Astrocyte of the cerebellum (primary cell): ENCODE data around the gene AMZ1.

Source experiments
- DNase-seq: peaks from one replicate; pipeline ENCODE4 v3.0.0-alpha.2; 2011; ENCODE audit warnings: low read depth
- H3K4me3 ChIP-seq: 2 replicates; pipeline ENCODE4 v1.5.1; 2011; ENCODE audit warnings: mild to moderate bottlenecking, low read depth, low read length, moderate library complexity
- in situ Hi-C: cut with HindIII; loops from 2 replicates; pipeline ENCODE4 v1.10.0; 2017; ENCODE audit warnings: low sequenced_read_pairs
- TF ChIP-seq, protein P1 (sequence below): IDR thresholded peaks from 2 replicates; pipeline ENCODE4 v1.5.1; 2012; ENCODE audit warnings: low read length, low read depth, moderate library complexity, mild to moderate bottlenecking; ENCODE audit errors: missing control alignments

AMZ1 gene

DNA sequence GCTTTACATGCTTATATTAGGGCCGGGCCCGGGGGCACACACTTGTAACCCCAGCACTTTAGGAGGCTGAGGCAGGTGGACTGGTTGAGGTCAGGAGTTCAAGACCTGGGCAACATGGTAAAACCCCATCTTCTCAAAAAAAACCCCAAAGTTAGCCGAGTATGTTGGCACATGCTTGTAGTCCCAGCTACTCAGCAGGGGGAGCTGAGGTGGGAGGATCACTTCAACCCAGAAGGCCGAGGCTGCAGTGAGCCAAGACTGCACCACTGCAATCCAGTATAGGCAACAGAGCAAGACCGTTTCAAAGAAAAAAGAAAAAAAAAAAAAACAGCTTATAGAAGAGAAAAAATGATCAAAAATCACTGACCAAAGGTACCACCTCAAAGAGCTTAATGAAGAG is 63.1 kb downstream of the AMZ1 start:
- in situ Hi-C loops, result no loop called here
- no peak overlapping the region for H3K4me3 ChIP-seq
- no peak for DNase-seq
- TF ChIP-seq, protein P1, sequence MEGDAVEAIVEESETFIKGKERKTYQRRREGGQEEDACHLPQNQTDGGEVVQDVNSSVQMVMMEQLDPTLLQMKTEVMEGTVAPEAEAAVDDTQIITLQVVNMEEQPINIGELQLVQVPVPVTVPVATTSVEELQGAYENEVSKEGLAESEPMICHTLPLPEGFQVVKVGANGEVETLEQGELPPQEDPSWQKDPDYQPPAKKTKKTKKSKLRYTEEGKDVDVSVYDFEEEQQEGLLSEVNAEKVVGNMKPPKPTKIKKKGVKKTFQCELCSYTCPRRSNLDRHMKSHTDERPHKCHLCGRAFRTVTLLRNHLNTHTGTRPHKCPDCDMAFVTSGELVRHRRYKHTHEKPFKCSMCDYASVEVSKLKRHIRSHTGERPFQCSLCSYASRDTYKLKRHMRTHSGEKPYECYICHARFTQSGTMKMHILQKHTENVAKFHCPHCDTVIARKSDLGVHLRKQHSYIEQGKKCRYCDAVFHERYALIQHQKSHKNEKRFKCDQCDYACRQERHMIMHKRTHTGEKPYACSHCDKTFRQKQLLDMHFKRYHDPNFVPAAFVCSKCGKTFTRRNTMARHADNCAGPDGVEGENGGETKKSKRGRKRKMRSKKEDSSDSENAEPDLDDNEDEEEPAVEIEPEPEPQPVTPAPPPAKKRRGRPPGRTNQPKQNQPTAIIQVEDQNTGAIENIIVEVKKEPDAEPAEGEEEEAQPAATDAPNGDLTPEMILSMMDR, result no peak

DNA sequence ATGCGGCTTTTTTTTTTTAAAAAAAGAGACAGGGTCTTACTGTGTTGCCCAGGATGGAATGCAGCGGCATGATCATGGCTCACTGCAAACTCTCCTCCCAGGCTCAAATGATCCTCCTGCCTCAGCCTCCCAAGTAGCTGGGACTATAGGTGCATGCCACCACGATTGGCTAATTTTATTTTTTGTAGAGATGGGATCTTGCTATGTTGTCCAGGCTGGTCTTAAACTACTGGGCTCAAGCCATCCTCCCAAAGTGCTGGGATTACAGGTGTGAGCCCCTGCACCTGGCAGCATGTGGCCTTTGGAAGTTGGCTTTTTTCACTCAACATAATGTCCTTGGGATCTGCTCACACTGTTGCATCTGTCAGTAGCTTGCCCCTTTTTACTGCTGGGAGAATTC is 65.1 kb downstream of the AMZ1 start:
- no peak overlapping the region for H3K4me3 ChIP-seq
- in situ Hi-C loops, result no loop called here
- TF ChIP-seq, protein P1, result no peak

DNA sequence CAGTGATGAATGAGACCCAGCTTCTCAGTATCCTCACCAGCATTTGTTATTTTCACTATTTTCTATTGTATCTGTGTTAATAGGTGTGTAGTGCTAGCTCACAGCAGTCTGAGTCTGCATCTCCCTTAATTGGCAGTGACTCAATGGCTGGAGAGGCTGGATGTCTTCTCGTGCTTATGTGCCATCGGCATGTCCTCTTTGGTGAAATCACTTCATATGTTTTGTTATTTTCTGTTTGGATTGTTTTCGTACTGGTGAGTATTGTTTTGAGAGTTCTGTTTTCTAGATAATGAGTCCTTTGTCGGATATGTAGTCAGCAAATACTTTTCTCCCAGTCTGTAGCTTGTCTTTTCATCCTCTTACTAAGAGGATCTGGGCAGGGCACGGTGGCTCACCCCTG is 66.1 kb downstream of the AMZ1 start:
- H3K4me3 ChIP-seq, result no peak overlapping the region
- TF ChIP-seq, protein P1, result no peak
- in situ Hi-C loops, result no loop called here
- DNase-seq, result no peak

More for the DNA sequence above, 65.1 kb downstream of the AMZ1 start:
- DNase-seq, result no peak

DNA sequence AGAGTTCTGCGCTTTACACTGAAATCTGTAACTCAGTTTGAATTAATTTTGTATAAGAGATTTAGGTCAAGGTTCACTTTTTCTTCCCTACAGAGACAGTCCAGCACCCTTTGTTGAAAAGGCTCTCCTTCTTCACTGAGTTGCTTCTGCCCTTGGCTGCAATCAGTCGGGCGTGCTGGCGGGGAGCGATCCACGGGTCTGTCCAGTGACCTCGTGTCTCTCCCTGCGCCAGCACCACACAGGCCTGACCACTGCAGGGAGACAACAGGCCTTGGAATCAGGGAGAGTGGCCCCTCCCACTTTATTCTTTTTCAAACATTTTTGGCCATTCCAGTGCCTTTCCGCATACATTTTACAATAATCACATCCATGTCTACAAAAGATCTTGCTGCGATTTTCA is 66.9 kb downstream of the AMZ1 start:
- in situ Hi-C loops, result no loop called here
- no peak overlapping the region for H3K4me3 ChIP-seq
- no peak for DNase-seq
- TF ChIP-seq, protein P1, result no peak

DNA sequence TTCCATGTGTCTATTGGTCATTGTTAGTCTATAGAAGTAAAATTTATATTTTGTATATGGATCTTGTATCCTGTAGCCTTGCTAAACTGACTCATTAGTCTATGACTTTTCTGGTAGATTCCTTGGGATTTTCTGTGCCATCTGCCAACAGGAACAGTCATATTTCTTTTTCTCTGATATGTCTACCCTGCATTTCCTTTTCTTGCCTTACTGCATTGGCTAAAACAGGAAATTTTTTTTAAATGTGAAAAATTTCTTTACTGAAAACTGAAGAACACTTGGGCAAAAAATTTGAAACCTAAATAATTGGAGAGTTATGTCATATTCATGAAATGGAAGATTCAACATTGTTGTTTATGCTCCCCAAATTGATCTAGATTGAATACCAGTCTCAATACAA is 67.5 kb downstream of the AMZ1 start:
- TF ChIP-seq, protein P1, result no peak
- no peak overlapping the region for H3K4me3 ChIP-seq
- in situ Hi-C loops, result no loop called here
- no peak for DNase-seq

DNA sequence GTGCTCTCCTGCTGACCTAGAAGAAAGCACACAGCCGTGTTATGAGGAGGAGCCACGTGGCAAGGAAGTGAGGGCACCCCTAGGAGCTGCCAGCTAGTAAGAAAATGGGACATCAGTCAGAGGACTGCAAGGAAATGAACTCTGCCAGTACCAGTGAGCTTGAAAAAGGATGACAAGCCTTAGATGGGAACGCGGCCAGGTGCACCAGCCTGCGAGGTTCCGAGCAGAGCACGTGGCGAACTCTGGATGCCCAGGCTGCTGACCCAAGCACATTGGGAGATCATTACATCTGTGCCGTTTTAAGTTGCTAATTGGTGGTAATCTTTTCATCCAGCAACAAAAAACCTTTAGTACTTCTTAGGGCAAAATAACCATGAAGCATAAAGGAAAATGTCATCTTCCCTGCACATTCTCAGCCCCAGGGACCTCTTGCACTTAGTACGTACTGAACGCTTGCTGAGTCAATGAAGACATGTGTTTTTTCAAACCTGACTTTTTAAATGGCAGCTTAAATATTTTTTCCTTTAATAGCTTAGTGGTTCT is 69.4 kb downstream of the AMZ1 start:
- TF ChIP-seq, protein P1, result no peak
- in situ Hi-C loops, result no loop called here
- H3K4me3 ChIP-seq, result peak overlapping the region; percentile 11
- DNase-seq, result peak; percentile 9
